ENCODE measurements around the gene NHERF2. TPM values are rescaled to one million over a fixed set of nuclear protein-coding genes. Genes with fewer than 3 reads are reported as not detected.
A peak's percentile ranks its signal among the peaks of the same experiment; 100 is the strongest.

The NHERF2 gene
- total and polyA plus RNA-seq, 9 of the 15 experiments (the other 6 are each of a cell fraction or from before 2014, with no cell fraction given): 0.15 to 42.0 (median 12.5) TPM

GRCh38 chr16:2079311-2079800 is 52.7 kb downstream of the NHERF2 start:
- 88% methylated on average over 20 of the region's 30 CpGs for WGBS (ENCODE audit: insufficient coverage, low coverage, missing lambda C conversion rate)
- no peak overlapping the region for H3K4me3 ChIP-seq
- no peaks in the 10 kb centered on the region for H4K20me1 ChIP-seq (replicated peaks; ENCODE audit: control insufficient read depth, insufficient read depth, low read length)
- no peaks in the 10 kb centered on the region for H3K79me2 ChIP-seq (ENCODE audit: control insufficient read depth, insufficient read depth, low read length)
- H3K27me3 ChIP-seq (ENCODE audit: control insufficient read depth in 2 of 2, insufficient read depth in 2 of 2, low read length in 2 of 2): no peaks in the 10 kb centered on the region
- DNase-seq (ENCODE audit: extremely low read depth in 1 of 4, low spot score in 3 of 4) (no peak), ATAC-seq (no peak), FAIRE-seq (no peak)
- H3K4me2 ChIP-seq (ENCODE audit: insufficient read depth, low read length): no peak overlapping the region
- in situ Hi-C loops (cut with MboI): no loop called here
- H3K9me1 ChIP-seq (ENCODE audit: control insufficient read depth, insufficient read depth, low read length): no peaks in the 10 kb centered on the region
- no peak overlapping the region for H2AFZ ChIP-seq (ENCODE audit: low read depth, low read length)
- no TSS peak for BruUV-seq (replicated peaks)
- intact Hi-C loops (cut with micrococcal nuclease): no loop called here
- CTCF ChIA-PET (ENCODE audit: low intra/inter-chr PET ratio): no interaction called here
- H3K4me1 ChIP-seq (replicated peaks in 1 of 2; ENCODE audit: control insufficient read depth in 2 of 2, insufficient read depth in 2 of 2, low read length in 2 of 2): peaks cover 0 to 33% of the 10 kb centered on the region in 2 experiments; a peak in 2 of 5 replicates
- TF ChIP-seq ZBTB9 (CRISPR knock-in tag; IDR thresholded peaks at IDR 0.05) (no peak), ZNF644 (tag; IDR thresholded peaks at IDR 0.05; ENCODE audit: low read depth) (no peak), ZNF280A (IDR thresholded peaks at IDR 0.05; ENCODE audit: low read depth, partially characterized antibody) (no peak), KAT7 (CRISPR knock-in tag; IDR thresholded peaks at IDR 0.05; ENCODE audit: borderline replicate concordance) (no peak), KAT2B (IDR thresholded peaks at IDR 0.05; ENCODE audit: low read depth, low read length) (no peak), NFIX (CRISPR knock-in tag; IDR thresholded peaks at IDR 0.05; ENCODE audit: low read depth) (no peak), PHB2 (IDR thresholded peaks at IDR 0.05; ENCODE audit: low read depth) (no peak), TRIM24 (IDR thresholded peaks at IDR 0.05) (no peak)
- POLR2A ChIA-PET: interaction anchor here (0.6 to 1.8 kb wide), 2 partner anchors 76 to 1994 kb away, joined by 3 to 8 read pairs; partner anchors contain the start of gene TRAF7
- H3K36me3 ChIP-seq (ENCODE audit: control insufficient read depth, insufficient read depth, low read length): peaks cover 41% of the 10 kb centered on the region; the same call in 1 of the 3 replicates
- H3K27ac ChIP-seq (ENCODE audit: extremely low read depth, low read depth, low read length): no peak overlapping the region
- no peaks in the 10 kb centered on the region for H3K9me3 ChIP-seq (replicated peaks; ENCODE audit: control insufficient read depth, insufficient read depth, low read depth, low read length)
- H3K9ac ChIP-seq (ENCODE audit: insufficient read depth in 1 of 2, low read depth in 2 of 2, low read length in 2 of 2): peak overlapping the region in 1 of 2 experiments; percentile 35; a peak in 1 of 4 replicates

All from K562 (cell line).